SKM-1 (cell line): Measurements from ENCODE around the gene ATL3.
A peak's percentile ranks its signal among the peaks of the same experiment; 100 is the strongest.
"Not testable (repeated sequence)": the region's sequence is repeated elsewhere in the genome, so short reads cannot be mapped to it uniquely, and the experiment has no call there.

Experiments
- DNase-seq: peaks from one replicate; lab custom pipeline; 2025; ENCODE audit not compliant: unreplicated experiment; lab: John Stamatoyannopoulos, UW

ATL3 gene

GRCh38 chr11:63681321-63682065 lies 10.3 kb upstream of the ATL3 start, which contains the start of gene RTN3:
Gene RTN3 (plus strand): TSS chr11:63681500. CDS start chr11:63681637, 137 bp downstream.
- peak; percentile 92 for DNase-seq

GRCh38 chr11:63680834-63681320 lies 9.7 kb upstream of the ATL3 start:
- DNase-seq = no peak

GRCh38 chr11:63673579-63673978 lies 2.4 kb upstream of the ATL3 start:
- DNase-seq = no peak

- DNase-seq = no peak
These were observed 1.9 kb upstream of the ATL3 start for GRCh38 chr11:63672936-63673539.

GRCh38 chr11:63672156-63672463 lies 934 bp upstream of the ATL3 start:
- no peak for DNase-seq

- peak; percentile 32 for DNase-seq
These were observed 499 bp downstream of the ATL3 start for GRCh38 chr11:63670433-63671321.

- no peak for DNase-seq
These were observed 1.1 kb downstream of the ATL3 start for GRCh38 chr11:63670096-63670432.

- no peak for DNase-seq
These were observed 3.0 kb downstream of the ATL3 start for GRCh38 chr11:63667995-63668795.

- no peak for DNase-seq
These were observed 4.3 kb downstream of the ATL3 start for GRCh38 chr11:63666874-63667273.

- DNase-seq = no peak
These were observed 7.4 kb downstream of the ATL3 start for GRCh38 chr11:63663809-63664208.

GRCh38 chr11:63660972-63661371 lies 10.2 kb downstream of the ATL3 start:
- no peak for DNase-seq

GRCh38 chr11:63652671-63653070 lies 18.5 kb downstream of the ATL3 start:
- DNase-seq = no peak

GRCh38 chr11:63643205-63643604 lies 28.0 kb downstream of the ATL3 start:
- DNase-seq = no peak

GRCh38 chr11:63641727-63642126 lies 29.4 kb downstream of the ATL3 start:
- no peak for DNase-seq

GRCh38 chr11:63639199-63639832 lies 31.9 kb downstream of the ATL3 start:
- no peak for DNase-seq

- DNase-seq = not testable (repeated sequence)
These were observed 32.7 kb downstream of the ATL3 start for GRCh38 chr11:63638436-63638835.

- DNase-seq = peak; percentile 56
These were observed 35.3 kb downstream of the ATL3 start for GRCh38 chr11:63635762-63636465.

GRCh38 chr11:63629426-63629825 lies 41.8 kb downstream of the ATL3 start:
- no peak for DNase-seq

GRCh38 chr11:63623513-63624140 lies 47.5 kb downstream of the ATL3 start:
- no peak for DNase-seq
